HG03460 (cell line): ENCODE measurements around the gene CCSAP.
"Not testable (repeated sequence)": the region's sequence is repeated elsewhere in the genome, so short reads cannot be mapped to it uniquely, and the experiment has no call there.

Source experiments
- ATAC-seq: cut with Tn5 transposase; IDR thresholded peaks from one replicate; pipeline ENCODE4 v1.9.1; 2021; ENCODE audit not compliant: unreplicated experiment

Gene CCSAP

DNA sequence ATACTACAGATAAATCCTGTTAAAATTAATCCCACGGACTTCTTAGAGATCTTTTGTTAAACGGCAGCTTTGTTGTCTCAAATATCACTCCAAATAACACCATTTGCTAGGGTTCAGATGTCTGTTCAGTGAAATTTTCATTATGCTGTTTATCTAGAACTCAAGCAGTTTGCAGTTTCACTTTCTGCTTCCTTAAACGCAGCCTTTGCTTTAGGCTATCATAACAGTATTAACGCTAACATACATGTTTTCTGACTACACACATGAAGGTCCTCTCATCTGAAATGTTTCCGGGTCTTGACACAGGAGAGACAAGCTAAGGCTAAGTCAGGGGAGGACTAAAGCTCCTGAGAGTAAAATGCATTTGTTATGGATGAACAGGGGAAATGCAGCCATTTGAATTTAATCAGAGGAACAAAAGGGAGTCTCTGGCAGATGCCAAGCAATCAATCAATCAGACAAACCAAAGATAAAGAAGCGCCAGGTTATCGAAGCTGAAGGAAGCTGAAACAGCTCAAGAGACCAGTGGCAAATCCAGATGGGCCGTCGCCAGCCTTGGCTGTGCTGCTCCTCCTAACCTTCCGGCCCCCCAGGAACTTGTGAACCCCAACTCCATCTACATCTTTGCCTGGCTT is 16.9 kb downstream of the CCSAP start:
- no peak for ATAC-seq

DNA sequence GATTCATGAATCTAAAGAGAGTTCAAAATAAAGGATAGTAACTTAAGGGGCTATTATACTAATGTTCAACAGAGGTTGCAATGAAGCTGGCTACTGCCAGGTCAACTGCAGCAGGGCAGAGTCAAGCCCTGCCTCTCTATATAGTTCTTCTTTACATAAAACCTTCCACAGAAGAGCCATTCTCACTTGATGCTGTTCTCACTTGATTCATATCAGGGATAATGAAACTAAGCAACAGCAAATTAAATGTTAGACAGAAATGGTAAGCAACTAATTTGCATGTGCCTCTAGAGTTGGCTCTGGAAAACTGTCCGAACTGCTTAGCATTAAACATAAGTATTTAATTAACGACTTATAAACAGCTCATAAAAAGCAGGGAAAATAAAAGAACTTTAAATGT is 17.4 kb downstream of the CCSAP start:
- no peak for ATAC-seq

DNA sequence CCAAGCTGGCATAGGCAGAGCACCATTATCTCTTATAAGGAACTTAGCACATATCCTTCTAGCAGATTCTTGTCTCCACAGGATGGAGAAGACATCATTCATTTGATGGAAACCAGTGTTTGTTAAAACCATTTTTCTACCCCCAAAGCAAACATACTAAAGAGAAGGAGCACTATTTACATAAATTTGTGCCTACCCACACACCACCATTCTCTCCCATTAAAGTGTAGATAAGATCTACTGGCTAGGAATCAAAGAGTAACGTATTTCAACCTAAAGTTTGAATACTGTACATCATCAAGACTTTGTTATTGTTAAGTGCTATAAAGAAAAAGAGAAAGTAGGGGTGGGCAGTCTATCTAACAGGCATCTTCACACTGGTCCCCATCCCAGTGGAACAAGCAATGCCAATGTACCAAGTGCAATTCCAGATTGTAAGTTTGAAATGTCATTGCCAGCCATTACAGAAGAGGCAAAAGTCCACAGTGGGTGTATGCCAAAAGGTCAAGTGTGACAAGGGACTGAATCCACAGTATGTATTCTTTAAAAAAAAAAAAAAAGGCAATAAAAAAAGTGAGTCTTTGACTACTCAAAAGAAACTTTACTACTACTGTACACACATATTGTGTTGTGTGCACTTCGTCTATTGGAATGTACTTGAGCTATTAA is 18.8 kb downstream of the CCSAP start:
- no peak for ATAC-seq

DNA sequence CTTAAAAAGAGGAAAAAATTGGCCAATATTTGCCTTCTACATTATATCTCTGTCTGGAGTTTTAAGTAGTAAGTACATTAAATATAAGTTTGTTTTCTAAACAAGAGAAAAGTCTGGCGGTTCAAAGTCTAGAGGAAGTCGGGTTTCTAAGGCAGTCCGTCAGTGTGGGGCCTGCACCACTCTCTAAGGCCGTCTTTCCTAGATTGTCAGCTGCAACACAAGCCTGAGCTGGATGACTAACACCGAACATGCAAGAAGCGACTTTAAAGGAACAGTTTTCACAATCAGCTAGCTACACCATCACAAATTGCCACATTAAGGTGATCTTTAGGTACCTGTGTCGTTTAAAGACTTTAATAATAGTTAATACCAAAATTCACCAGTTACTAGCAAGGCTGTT is 19.6 kb downstream of the CCSAP start:
- ATAC-seq: no peak

DNA sequence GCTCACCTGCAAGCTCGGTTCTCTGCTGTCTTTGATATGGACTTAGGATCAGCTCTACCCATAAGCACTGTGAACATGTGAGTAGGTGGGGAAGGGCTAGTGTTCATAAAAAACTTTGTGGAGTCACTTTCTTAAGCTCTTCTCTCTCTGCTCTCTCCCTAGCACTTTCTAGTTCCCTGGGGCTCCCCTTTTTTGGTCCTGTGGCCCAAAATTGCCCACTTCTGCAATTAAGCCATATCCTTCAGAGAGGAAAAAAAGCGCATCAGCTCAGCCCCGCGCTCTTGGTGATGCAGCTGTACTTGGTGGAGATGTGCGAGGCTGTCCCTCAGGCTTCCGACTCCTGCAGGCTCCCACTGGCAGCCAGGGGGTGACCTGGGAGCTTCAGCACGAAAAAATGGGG is 23.4 kb downstream of the CCSAP start:
- no peak for ATAC-seq

GRCh38 chr1:229318056-229318455 is 24.8 kb downstream of the CCSAP start:
- ATAC-seq: no peak

- ATAC-seq: no peak
Observed at GRCh38 chr1:229316166-229316565, 26.7 kb downstream of the CCSAP start.

DNA sequence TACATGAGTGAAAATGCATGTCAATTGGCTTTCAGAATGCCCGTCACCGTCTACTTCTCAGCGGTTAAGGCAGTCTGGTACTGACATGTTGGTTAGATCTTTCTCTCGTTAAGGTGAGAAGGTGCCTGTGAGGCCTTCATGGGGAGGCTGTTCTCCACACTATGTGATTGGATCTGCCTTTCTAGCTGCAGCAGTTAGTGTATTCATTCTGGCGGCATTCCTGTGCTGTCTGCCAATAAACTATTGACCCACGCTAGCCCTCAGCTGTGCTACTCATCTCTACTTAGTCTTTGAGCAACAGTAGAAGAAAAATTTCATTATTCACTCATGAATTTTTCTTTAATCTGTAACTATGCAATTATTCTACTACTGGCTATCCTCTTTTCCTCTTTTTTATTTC is 32.0 kb downstream of the CCSAP start:
- no peak for ATAC-seq

DNA sequence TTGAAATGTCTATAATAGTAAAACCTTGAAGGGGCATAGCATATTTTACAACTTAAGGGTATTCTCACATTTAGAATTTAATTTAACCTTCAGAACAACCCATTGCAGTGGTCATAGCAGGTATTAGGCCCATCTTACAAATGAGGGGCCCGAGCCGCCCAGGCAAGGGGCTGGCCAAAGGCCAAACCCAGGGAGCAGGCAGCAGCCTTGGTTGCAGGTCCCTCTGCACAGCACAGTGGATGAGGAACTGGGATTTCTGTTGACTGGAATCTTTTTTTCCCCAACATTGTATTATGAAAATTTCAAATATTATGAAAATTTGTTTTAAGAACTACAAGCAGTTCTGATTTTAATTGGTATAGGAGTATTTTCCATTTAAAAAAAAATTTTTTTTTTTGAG is 33.2 kb downstream of the CCSAP start:
- ATAC-seq: no peak

DNA sequence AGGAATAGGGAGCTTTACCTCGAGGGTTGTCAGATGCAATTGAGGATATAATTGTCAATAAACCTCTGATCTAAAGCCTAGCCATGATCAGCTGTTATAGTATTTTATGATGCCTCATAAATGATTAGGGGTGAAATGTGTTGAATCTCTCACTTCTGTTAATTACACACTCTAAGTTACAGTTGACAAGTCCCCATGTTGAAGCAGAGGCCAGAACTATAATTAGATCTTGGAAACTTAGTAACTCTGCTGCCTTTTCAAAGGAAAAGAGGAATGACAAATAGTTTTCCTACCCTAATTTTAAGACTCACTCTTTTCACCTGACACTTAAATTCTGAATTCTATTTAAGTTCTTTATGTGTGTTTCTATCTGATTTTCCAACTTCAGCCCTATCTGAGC is 33.8 kb downstream of the CCSAP start:
- no peak for ATAC-seq

- ATAC-seq: no peak
Observed at GRCh38 chr1:229305392-229305791, 37.5 kb downstream of the CCSAP start.

- ATAC-seq: no peak
Observed at GRCh38 chr1:229303855-229304254, 39.0 kb downstream of the CCSAP start.

- no peak for ATAC-seq
Observed at GRCh38 chr1:229302740-229303139, 40.1 kb downstream of the CCSAP start.

GRCh38 chr1:229300099-229300757 is 42.6 kb downstream of the CCSAP start:
- no peak for ATAC-seq

GRCh38 chr1:229298887-229299503 is 43.9 kb downstream of the CCSAP start:
- no peak for ATAC-seq

DNA sequence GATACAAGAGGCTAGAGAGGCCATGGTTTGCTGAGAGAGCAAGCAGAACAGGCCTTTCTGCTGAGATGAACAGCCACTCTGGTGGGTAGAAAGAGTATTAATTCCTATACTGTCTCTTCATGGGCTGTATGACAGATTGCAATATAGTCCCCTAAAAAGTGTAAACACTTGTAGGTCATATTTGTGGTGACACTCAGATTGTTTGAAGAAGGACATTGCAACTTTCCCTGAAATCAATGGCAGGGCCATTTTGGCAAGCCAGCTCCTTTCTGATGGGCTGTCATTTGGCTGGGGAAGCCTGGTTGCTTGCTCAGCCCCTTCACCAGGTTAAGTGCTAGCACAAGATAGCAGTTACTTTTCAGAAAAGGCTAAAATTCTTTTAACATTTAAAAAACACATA is 44.4 kb downstream of the CCSAP start:
- no peak for ATAC-seq

DNA sequence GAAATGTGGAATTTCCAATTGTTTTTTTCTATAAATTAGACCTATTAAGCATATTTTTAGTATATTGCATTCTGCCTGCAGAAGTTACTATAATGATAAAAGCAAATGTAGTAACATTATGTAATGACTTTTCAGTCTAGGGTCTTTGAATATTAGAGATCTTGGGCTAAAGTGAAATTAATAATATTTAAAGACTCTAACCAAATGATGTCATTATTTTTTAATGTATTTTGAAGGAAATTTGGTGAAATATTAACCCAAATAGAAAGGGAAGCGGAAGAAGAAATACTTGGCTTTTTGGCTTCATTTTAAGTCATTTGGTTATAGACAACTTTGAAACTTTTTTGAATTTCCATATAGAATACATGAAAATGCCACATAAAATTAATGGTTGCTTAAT is 45.1 kb downstream of the CCSAP start:
- no peak for ATAC-seq

DNA sequence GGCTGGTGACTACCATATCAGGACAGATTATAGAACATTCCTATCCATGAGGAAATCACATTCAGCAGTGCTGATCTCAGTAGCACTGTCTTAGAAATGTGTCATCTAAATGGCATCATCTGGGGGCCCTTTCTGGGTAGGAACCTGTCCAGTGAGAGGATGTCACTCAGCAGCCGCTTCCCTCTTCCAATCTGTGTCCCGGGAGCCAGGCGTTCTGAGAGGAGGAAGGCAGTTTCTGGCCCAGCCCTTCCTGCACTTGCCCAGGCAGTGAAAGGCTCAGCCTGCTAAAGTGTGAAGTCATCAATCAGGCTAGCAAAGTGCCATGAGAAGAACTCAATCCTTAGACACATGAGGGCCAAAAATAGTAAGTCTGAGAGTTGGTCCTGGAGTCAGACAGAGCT is 46.3 kb downstream of the CCSAP start:
- ATAC-seq: no peak

GRCh38 chr1:229295745-229296144 is 47.1 kb downstream of the CCSAP start:
- ATAC-seq: no peak

- ATAC-seq: no peak
Observed at GRCh38 chr1:229293528-229294204, 49.2 kb downstream of the CCSAP start.

DNA sequence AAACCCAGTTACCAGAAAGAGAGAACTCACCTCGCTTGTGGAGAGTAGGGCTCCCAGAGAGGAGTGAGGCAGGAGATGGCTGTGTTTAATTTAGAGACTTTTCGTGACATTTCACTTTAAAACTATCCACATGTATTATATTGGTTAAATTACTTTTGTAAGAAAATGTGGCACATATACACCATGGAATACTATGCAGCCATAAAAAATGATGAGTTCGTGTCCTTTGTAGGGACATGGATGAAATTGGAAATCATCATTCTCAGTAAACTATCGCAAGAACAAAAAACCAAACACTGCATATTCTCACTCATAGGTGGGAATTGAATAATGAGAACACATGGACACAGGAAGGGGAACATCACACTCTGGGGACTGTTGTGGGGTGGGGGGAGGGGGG is 51.2 kb downstream of the CCSAP start:
- not testable (repeated sequence) for ATAC-seq

GRCh38 chr1:229288516-229288915 is 54.3 kb downstream of the CCSAP start:
- no peak for ATAC-seq
